GM19351 (cell line): Measurements from ENCODE around the gene RTP1.
"Not testable (repeated sequence)": the region's sequence is repeated elsewhere in the genome, so short reads cannot be mapped to it uniquely, and the experiment has no call there.

ENCODE experiments used
- ATAC-seq: cut with Tn5 transposase; IDR thresholded peaks from one replicate; pipeline ENCODE4 v1.9.1; 2021; ENCODE audit warnings: mild to moderate bottlenecking, moderate library complexity; ENCODE audit not compliant: unreplicated experiment

RTP1 gene

DNA sequence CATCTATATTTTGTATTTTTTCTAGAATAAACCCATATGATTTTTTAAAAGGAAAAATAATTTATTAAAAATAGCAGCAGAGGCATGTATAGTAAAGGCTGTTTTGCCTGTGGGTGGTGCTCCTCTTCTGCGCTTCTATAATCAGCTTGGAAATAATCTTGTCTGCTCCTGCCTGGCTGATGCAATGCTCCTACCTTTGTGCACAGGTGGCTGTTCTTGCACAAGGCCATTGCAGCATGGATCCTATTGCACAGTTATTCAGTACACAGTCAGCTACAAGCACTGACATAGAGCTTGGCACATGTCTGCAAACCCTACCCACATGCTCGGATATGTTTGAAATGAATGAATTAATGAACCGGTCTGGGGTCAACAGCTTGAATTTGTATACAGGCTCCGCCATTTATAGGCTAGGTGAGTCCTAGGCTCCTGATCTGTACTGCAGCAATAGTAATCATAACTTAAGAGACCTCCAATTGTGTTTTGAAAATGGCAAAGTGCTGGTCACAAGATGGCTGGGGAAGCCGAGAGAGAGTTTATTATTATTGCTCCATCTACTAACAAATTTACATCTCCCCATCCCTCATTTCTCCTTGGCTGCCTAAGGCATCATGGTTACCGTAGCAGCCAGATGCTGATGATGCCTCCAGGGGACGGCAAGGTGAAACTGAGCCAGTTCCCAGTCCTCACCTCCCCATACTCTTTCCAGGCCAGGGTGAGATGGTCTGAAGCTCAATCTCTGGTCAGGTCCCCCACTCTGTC, 532 bp upstream of the RTP1 start:
- no peak for ATAC-seq

DNA sequence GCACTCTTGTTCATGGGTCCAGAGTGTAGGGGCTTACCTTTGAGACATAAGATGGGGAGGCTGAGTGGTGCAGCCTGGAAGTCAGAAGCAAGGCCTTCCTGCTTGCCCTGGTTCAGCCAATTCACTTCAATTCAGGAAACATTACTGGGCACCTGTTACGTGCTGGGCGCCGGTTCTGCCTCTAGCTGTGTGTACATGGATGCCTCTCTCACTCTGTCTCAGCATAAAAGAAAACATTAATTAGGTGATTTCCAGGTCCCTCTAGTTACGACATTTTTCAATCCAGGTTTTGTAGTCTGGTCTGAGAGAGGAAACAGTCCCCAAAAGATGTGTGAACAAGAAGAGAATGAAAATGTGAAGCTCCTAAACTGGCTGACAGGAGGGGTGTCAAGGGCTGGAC, 1.2 kb downstream of the RTP1 start:
- ATAC-seq, result no peak

DNA sequence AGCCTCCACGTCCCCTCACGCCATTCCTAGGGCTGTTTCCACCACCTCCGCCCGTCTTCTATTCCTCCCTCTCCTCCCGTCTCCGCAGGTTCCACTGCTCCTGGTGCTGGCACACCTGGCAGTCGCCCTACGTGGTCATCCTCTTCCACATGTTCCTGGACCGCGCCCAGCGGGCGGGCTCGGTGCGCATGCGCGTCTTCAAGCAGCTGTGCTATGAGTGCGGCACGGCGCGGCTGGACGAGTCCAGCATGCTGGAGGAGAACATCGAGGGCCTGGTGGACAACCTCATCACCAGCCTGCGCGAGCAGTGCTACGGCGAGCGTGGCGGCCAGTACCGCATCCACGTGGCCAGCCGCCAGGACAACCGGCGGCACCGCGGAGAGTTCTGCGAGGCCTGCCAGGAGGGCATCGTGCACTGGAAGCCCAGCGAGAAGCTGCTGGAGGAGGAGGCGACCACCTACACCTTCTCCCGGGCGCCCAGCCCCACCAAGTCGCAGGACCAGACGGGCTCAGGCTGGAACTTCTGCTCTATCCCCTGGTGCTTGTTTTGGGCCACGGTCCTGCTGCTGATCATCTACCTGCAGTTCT, 2.3 kb downstream of the RTP1 start:
- ATAC-seq, result not testable (repeated sequence)

DNA sequence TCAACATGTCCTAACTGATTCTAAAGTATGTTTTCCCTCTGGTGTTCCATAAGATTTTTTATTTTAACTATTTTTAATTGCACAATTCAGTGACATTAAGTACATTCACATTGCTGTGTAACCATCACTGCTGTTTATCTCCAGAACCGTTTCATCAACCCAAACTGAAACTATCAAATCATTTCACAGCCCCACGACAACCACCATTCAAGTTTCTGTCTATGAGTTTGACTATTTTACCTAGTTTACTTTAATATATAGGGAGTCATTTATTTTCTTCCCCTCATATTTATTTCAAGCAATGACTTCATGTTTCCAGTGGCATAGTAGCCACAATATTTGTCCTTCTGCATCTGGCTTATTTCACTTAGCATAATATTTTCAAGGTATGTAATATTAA, 8.4 kb downstream of the RTP1 start:
- no peak for ATAC-seq

DNA sequence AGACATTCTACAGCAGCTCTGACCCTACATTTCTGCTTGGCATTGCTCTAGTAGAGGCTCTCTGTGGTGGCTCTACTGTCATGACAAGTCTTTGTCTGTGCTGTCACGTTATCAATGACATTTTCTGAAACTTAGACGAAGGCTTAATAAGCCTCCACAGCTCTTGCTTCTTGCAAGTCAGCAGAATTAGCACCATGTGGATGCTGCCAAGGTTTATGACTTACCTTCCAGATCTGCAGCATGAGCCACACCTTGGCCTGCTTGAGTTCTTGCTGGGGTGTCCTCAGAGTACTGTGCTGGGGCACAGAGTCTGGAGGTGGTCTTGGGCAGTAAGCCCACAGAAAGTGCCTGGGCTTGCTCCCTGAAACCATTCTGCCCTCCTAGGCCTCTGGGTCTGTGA, 9.8 kb downstream of the RTP1 start:
- no peak for ATAC-seq

DNA sequence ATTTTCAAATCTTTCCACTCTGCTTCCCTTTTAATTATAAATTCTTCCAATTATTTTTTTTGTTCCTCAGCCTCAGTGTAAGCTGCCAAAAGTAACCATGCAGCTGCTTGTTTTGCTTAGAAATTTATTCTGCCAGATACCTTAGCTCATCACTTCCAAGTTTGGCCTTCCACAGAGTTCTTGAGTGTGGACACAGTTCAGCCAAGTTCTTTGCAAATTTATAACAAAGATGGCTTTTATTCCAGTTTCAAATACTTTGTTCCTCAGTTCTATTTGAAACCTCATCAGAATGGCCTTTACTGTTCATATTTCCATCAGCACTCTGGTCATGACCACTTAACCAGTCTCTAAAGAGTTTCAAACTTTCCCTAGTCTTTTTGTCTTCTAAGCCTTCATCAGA, 10.3 kb downstream of the RTP1 start:
- ATAC-seq, result no peak

DNA sequence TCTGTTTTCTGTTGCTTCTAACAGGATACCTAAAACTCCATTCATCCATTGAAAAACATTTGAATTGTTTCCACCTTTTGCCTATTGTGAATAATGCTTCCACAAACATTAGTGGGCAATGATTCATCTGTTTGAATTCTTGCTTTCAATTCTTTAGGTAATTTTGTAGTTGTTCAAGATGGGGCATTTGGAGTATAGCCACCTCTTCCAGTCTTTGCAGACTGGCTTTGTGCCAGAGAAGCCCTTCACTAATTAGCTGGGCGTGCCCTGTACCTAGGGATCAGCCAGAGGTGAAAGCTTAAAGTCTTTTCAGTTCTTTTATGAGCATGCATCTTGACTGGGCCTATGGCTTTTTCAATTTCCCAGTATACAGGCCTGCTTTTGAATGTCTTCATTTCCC, 10.9 kb downstream of the RTP1 start:
- no peak for ATAC-seq

DNA sequence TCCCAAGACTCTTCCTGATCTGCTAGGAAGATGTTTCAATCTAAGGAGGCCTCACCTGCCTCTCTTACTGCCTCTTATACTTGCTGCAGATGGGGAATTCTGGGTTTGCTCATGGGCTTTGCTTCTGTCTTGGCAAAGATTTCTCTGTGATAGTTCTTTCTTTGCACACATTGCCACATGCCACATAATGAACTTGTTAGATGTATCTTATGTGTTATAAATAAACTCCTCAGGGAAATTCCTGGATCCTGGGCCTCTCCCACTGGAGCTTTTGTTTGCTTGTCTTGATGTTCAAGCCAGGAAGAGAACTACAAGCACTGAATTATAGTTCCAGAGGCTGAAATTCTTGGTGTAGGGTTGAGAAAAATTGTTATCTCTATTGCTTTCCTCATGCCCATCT, 12.2 kb downstream of the RTP1 start:
- no peak for ATAC-seq

DNA sequence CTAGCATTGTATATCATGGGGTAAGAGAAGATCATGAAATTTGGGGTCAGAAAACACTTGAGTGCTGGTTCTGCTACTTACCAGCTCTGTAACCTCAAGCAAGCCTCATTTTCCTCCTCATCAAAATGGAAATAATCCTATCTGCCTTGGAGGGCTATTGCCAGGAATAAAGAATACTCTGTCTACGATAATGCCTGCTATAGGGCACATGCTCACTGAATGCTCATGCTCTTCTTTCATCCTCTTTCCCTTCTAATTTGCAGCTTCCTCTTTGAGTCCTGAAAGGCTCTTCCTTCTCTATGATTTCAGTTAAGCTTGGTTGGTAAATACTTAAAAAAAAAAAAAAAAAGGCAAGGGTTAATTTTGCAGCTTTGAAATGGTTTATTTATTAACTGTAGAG, 12.8 kb downstream of the RTP1 start:
- ATAC-seq, result no peak

DNA sequence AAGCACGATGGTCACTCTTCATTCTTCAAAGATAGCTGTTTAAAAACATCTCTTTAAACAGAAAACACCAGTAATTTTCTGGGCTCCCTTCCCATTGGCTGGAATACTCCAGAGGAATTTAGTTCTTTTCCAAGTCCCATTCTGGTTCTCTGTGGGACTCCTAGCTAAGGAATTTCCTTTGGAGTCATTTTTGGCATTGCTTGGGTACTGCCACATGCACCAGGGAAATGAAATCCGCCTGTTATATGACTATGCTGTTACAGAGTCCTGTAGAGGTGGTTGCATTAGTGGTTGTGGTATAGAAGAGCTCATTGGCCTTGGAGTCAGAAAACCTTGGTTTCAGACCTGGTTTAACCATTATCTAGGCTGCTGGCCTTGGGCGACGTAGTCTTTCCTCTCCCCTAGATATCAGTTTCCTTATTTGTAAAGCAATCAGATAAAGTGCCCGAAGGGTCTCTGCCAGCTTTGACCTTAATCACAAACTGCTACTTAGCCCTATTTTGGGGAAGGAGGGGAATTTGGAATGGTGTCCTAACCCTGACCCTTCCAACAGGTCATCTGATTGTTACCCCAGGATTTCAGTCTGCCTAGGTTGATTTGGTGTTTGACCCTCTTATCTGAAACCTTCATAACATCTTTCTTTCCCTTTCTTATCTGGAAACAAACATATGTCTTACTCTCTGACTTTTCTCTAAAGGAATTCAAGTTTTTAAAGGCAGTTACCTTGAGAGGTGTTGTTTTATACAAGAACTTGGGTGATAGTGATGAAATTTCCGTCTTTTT, 13.4 kb downstream of the RTP1 start:
- ATAC-seq, result no peak

DNA sequence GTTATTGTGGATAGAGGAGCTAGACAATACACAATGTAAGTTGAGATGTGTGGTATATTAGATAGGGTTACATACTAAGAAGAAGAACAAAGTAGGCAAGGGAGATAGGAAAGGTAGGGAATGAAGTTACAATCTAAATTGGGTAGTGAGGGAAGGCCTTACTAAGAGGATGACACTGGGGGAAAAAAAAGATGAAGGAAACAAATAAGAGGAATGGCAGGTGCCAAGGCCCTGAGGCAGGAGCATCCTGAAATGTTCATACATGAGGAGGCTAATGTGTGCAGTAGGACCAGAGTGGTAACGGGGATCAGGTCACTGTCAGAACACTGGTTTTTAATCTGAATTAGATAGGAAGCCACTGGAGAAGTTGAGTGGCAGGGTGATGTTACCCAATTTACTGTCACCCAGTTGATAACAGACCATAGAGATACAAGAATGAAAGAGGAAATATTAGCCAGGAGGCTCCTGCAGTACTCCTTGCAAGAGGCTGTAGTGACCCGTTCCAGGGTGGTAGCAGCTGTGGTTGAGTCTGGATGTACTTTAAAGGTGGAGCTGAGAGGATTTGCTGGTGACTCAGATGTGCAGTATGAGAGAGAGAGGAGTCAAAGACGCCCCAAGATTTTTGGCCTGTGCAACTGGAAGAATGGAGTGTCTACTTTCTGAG, 14.4 kb downstream of the RTP1 start:
- ATAC-seq, result no peak

DNA sequence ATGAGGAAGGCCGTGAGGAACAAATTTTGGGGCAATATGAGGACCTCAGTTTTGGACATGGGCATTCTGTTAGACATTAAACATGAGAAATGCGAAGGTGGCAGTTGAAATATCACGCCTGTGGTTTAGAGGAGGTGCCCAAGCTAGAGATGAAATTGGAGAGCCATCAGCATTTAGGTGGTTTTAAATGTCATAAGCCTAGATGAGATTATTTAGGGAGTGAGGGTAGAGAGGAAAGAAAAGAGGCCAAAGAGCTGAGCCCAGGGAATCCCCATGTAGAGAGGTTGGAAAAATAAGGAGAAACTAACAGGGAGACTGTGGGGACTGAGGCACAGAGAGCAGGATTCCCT, 14.9 kb downstream of the RTP1 start:
- no peak for ATAC-seq

DNA sequence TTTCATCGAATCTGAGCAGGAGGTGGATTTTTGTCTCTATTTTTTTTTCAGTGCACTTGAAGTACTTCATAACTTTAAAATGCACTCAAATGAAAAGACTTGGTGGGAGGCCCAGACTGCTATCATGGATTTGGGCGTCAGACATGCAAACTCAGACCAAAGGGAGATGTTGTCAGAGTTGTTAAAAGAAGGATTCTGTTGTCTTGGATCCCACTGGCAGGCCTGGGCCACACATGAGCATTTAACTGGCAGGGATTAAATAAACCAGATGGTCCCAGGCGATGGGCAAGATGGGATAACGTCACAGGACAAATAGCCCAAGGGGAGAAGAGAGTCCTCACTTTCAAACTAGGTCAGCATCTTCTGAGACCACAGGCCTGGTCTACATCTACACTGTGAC, 15.4 kb downstream of the RTP1 start:
- no peak for ATAC-seq

DNA sequence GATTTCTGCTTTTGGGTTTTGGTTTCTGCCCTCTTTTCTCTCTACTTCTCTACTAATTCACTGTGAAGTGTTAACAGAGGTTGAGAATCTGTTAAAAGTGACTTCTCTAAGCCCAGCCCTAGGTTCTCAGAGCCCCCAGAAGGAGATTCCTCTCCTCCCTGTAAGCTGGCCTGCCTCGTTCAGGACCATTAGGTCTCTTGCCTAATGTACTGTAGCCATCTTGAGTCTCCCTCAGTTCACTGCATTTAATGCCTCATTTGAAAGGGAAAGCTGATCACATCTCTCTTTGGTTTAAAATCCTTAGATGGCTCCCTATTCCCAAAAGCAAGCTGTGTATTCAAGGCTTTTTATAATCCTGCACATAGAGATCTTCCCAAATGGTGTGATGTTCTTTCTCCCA, 16.3 kb downstream of the RTP1 start:
- no peak for ATAC-seq

DNA sequence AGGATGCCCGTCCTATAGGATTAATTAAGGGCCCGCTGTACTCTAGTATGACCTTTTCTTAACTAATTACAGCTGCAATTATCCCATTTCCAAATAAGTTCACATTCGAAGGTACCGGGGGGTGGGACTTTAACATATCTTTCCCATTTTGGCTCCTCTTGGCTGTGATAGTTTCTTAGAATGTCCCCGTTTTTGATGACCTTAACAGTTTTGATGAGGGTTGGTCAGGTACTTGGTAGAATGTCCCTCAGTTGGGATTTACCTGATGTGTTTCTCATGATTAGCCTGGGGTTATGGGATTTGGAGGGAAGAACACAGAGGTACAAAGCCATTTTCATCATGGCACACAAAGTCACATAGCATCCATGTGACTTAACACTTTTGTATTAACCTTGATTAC, 18.2 kb downstream of the RTP1 start:
- no peak for ATAC-seq

DNA sequence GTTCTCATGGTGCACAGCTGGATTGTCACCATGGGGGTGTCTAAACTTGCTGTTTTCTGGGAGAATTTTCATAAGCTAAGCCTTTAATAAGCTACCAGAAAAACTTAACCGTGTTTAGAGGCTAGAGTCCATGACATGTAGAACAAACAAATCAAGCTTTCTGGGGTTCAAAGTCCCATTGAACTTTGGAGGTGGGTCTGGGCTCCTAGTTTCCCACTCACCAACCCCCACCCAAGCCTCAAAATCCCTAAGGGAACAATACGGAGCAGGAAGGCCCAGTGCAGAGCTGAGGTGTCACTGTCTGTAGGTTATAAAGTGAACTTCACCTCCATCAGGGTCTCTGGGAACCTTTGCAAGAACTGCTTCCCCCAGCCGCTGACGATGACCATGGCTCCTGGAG, 25.5 kb downstream of the RTP1 start:
- no peak for ATAC-seq

DNA sequence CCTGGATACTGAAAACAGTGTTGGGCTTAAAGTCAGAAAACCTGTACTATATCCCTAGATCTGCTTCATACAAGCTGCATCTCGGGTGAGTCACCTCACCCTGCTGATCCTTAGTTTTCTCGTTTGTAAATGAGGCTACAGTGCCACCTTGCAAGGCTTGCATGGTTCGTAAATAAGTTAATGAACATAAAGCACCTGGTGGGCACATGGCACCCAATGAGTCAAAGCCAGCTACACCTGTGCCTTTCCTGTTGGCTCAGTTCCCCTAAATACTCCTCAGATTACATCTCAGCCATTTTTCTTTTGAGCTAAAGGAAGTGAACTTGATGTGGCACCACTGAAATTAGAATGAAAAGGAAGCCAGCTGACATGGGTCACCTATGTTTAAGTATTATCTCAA, 26.5 kb downstream of the RTP1 start:
- ATAC-seq, result no peak

DNA sequence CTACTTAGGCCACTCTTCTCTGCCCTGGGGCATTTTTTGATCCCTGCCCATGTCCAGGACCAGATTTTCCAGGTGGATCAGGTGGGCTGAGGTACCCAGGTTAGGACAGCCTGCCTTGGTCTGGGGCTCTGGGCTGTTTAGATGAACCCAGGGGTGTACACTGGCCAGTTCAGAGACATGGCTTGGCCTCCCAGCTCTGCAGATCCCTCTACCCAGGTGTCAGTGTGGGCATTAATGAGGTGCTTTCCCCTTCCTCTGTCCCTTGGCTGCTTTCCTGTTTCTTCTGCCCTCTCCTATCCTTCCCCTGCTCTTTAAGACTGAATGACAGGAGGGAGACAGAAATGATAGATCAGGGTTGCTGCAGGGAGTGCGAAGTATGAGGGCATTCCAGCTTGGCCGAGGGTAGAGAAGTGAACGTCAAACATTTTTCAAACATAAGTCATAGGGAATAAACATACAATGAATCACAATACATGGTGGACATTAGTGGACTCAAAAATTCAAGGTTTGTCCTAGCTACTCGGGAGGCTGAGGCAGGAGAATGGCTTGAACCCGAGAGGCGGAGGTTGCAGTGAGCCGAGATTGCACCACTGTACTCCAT, 30.5 kb downstream of the RTP1 start:
- ATAC-seq, result no peak

DNA sequence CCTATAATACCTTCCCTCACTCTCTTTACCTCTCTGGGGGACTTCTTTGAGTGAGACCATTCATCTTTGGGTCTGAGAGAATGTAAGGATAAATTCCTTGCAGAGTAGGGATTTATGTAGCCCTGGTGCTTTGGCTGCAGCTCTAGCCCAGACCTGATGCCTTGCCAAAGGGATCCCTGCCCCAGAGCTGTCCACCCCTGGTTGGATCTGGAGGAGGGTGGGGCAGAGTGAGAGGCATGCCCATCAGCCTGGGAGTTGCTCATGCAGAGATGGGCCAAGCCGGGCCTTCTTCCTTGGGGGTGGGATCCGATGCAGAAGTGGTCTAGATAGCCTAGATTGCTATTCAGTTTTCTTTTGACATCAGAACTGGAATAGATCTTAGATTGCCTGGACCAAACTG, 31.5 kb downstream of the RTP1 start:
- no peak for ATAC-seq

DNA sequence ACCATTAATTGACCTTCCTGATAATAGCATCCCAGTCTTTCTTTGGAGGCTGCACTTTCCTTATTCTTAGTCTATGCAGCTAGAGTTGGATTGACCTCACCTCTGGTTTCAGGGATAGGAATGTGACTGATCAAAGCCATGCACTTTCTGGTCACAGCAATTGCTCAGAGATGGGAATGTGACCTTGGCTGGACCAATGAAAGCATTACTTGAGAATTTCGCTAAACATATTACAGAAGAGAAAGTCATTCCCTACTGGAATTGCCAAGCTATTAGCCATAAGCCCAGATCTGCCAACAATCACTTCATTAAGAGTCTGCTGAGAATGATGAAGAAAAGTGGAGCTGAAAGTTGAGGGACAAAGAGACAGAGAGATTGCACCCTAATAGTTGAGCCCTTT, 32.7 kb downstream of the RTP1 start:
- no peak for ATAC-seq

DNA sequence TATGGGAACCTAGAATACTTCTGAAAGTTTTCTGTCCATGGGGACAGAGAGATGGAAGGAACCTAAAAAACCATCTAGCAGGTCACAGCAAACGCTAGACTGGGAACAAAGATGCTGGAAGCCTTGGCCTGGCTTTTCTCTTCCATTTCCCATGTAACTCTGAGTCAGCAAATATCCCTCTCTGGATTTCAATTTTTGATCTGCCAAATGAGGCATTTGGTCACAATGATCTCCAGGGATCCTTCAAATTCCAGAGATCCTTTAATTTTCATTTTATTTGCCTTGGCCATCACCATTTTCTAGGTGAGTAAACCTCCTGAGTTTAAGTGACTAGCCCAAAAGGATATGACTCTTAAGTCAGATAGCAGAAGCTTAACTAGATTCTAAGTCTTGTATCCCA, 39.7 kb downstream of the RTP1 start:
- no peak for ATAC-seq
